ENCODE data around the gene TTLL7.
"Not testable (repeated sequence)": the region's sequence is repeated elsewhere in the genome, so short reads cannot be mapped to it uniquely, and the experiment has no call there.

Gene TTLL7

DNA sequence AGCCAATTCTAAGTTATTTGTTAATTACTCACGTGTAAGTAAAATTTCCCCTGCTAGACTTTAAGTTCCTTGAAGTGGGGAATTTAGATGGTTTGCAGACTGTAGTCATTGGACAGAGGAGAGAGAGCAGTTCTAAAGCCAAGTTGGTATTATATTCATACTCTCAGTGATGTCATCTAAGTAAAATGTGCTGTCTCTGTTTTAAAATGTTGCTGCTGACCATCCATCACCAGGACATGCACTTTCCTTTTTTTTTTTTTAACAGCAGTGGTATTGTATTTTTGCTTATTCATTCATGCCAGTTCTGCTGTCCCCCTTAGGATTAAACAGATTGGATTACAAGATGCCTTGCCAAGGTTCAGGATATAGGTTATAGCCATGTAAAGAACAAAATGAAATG lies 2.3 kb downstream of the TTLL7 start:
- peak; percentile 14 to 17 for DNase-seq (ENCODE audit: low read depth in 2 of 2)

DNA sequence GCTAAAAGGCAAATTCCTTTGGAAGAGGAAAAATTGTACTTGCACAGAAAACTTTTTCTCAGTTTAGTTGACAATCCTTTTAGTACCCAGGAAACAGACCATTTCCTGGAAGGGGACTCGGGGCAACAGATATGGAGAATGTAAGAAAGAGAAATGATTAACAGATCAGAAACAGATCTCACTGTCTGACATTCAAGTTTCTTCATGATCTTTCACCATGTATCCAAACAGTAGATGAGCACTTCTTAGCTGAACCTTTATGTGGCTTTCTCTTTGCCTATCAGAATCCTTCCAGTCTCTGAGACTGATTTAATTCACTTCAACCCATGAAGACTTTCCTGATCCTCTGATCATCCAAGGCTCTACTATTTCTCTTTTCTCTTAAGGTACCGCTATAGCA lies 2.7 kb downstream of the TTLL7 start:
- no peak for DNase-seq (ENCODE audit: low read depth in 2 of 2)

DNA sequence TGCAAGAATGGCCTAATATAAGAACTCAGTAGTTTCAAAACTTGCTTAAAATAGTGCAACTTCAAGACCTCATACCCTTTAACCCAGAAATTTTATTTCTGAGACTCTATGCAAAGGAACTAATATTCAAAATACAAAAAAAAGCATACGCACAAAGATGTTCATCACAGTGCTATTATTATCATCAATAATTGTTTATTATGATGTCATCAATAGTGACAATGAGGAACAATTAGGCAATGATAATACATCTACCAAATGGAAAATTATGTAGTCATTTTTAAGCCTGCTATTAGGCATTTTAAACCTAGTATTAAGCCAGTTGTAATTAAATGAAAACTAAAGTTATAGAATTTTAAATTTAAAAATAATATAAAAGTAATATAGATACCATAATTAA lies 3.3 kb downstream of the TTLL7 start:
- DNase-seq (ENCODE audit: low read depth in 2 of 2) = no peak

DNA sequence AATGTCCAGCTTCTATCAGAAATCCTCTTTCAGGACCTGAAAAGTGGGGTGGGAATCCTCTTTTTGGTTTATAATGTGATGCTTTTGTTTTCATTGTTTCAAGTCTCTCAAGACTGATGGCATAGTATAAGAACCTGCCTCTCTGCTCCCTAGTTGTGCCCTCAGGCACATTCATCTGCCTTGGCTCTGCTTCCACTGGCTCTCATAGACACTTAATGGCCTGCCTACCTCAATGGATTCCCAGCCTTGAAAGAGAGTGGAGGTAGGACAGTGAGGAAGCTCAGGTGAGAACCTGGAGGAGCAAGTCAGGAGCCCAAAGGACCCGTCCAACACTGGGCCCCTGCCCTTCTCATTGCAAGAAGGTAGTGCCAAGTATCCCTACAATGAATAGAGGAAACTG lies 4.8 kb downstream of the TTLL7 start:
- no peak for DNase-seq (ENCODE audit: low read depth in 2 of 2)

DNA sequence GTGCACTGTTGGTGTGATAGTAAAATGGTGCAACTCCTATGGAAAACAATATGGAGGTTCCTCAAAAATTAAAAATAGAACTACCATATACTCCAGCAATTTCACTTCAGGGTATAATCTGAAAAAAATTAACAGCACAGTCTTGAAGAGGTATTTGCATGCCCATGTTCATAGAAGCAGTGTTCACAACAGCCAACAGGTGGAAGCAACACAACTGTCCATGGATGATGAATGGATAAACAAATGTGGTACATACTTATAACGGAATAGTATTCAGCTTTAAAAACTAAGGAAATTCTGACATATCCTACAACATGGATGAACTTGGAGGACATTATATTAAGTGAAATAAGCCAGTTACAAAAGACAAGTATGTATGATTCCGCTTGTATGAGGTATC lies 8.2 kb downstream of the TTLL7 start:
- no peak for DNase-seq (ENCODE audit: low read depth in 2 of 2)

DNA sequence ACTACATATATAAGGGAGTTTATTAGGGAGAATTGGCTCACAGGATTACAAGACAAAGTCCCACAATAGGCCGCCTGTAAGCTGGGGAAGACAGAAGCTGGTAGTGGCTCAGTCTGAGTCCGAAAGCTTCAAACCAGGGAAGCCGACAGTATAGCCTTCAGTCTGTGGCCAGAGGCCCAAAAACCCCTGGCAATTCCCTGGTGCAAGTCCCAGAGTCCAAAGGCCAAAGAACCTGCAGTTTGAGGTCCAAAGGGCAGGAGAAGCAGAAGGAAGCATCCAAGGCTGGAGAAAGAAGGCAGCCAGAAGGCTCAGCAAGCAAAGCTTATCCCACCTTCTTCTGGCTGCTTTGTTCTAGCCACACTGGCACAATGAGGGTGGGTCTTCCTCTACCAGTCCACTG lies 13.9 kb downstream of the TTLL7 start:
- DNase-seq (ENCODE audit: low read depth in 2 of 2) = no peak

DNA sequence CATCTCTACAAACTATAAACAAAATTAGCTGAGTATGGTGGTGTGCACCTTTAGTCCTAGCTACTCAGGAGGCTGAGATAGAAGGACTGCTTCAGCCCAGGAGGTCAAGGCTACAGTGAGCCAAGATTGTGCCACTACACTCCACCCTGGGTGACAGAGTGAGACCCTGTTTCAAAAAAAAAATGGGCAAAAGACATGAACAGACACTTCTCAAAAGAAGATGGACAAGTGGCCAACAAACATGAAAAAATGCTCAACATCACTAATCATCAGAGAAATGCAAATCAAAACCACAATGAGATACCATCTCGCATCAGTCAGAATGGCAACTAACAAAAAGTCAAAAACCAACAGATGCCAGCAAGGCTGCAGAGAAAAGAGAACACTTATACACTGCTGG lies 15.0 kb downstream of the TTLL7 start:
- not testable (repeated sequence) for DNase-seq (ENCODE audit: low read depth in 2 of 2)

DNA sequence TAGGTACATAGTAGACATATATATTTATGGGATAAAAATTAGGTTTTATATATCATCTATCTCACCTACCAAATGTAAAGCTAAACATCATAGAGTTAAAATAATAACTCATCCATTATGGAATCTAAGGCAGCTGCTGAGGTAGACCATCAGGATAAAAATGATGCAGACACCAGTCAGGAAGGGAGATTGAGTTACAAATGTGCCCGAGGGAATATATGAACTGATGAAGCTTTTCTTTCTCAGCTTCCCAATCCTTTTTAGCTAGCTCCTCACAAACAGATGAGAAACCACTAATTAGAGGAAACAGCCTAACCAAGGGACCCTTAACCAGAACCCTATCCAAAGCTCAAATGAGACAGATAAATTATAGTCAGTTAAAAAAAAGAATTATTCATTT lies 20.9 kb downstream of the TTLL7 start:
- no peak for DNase-seq (ENCODE audit: low read depth in 2 of 2)

DNA sequence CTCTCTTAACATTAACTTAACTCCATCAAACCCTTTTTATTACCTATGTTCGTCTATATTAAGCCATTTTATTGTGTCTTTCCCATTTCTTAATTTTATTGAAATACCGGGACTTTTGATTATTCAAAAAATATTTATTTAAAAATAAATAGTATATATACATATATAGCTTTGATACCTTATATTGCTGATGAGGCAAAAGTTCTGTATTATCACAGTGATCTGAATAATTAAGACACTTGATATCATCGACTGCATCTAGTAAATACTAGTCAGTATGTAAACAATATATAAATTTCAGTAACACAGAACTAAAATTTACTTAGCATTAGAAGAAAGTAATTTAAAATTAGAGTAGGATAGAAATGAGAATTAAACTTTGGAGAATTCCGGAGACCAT lies 22.0 kb downstream of the TTLL7 start:
- DNase-seq (ENCODE audit: low read depth in 2 of 2) = no peak

DNA sequence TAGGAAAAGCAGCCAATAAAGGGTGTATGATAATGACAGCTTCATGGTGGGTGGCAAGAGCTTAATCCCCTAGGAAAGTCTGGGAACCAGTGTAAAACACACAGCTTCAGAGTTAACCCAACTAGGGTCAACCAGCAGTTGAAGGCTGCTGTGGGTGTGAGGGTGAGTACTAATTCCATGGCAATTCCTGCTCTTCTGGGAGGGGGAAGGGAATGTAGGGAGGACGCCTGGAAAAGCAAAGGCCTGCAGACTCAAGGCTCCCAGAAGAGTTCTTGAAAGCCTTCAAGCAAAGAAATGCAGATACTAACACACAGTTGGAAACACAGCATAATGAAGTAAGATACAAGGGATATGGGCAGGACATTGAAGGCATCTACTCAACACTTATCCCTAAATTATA lies 28.1 kb downstream of the TTLL7 start:
- DNase-seq (ENCODE audit: low read depth in 2 of 2) = no peak

DNA sequence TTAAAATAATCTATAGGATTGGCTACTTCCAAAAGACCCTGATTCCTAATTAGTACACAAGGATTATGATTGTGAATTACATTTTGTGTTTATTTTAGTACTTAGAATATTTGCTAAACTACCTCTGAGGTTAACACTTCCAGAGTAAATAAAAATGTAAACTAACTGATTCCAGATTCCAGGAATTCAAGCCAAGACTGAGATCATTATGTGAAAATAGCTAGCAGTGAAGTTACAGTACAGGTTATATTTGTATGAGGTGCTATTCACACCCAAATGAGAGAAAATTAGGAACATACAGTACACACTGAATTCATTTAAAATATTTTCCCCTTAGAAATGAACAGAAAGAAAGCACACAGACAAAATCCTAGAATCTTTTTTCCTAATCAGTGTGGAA lies 28.8 kb downstream of the TTLL7 start:
- no peak for DNase-seq (ENCODE audit: low read depth in 2 of 2)

DNA sequence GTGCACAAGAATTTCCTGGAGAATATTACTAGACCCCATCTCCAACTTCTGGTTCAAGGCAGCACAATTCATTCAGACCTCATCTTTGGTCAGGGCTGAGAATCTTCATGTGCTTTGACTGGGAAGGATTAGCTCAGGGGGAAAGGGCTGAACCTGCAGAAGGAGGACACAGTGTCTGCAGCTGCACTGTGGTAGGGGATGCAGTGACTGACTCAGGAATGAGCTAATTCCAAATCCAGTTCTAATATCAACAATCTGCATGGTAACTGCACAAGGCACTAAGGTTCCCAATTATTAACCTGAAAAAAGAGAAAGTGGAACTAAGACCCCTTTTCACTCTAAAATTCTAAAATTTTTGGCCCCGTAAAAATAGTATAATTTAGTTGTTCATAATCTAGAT lies 31.6 kb downstream of the TTLL7 start:
- DNase-seq (ENCODE audit: low read depth in 2 of 2) = no peak

DNA sequence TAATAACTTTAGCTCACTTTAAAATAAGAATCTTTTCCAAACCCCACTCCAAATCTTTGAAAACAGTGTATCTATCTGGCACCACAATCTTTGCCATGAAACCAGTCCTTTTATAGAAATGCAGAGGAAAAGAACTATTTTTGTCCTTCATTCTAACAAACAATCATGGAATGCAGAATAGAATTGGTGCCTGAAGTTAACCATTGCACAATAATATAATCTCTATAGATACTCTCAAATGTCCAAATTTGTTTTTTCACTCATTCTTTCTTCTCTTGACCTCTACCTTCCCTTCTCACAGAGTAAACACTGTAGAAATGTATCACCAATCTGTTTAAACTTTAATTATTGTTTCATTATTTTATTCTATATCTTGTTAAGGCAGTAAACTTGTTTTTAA lies 34.8 kb downstream of the TTLL7 start:
- DNase-seq (ENCODE audit: low read depth in 2 of 2) = no peak

DNA sequence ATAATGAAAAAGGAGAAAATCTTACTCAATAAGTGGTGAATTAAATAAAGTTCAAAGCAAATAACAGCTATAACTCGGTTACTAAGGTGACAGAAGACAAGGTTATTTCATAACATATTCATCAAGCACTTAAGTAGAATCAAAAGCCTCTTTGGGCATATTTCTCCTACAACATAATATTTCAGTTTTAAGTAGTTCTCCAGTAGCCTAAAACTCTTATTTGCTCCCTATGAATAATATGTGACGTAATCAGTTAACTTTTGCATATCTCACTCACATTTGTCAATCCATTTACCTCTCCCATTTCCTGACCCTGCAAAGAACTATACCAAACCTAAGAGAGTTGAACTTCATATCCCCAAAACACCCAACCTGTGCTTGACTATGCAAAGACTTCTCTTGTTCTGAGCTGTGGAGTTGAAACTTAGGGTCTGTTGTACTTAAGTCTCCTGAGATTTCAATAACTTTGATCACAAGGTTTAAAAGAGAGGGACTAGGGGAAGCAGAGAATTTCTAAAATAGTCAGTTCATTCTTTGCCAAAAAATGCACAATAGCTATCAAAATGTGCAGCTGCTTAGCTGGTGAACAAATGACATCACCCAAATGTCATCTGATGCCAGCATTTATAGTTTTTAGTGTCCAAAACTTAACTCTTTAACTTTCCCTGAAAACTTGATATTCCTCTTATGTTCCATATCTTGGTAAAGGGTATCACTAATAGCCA lies 37.2 kb downstream of the TTLL7 start:
- no peak for DNase-seq (ENCODE audit: low read depth in 2 of 2)

DNA sequence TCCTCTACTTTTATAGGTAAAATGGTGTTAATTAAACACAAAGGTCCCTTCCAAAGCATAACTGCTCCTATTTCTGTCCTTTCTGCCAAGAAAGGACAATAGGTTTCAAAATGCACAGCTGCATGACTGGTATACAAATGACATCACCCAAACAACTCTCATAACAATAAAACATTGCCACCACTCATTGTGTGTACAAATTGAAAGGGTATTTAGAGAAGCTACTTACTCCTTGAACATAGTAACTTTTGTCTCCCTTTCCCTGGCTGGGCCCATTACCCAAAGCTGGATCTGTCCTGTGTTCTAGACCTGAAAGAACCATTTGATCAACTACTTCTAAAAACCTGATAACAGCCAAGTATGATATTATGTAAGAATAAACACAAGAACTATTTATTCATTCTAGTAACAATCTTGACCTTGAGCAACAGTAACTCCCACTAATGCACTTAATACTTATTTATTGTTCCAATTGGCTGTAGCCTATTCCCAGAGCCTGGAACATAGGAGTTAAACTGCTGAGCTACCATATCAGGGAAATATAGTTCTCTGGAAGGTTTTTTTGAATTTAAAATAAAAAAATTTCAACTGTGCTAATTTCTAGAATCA lies 38.2 kb downstream of the TTLL7 start:
- DNase-seq (ENCODE audit: low read depth in 2 of 2) = no peak

DNA sequence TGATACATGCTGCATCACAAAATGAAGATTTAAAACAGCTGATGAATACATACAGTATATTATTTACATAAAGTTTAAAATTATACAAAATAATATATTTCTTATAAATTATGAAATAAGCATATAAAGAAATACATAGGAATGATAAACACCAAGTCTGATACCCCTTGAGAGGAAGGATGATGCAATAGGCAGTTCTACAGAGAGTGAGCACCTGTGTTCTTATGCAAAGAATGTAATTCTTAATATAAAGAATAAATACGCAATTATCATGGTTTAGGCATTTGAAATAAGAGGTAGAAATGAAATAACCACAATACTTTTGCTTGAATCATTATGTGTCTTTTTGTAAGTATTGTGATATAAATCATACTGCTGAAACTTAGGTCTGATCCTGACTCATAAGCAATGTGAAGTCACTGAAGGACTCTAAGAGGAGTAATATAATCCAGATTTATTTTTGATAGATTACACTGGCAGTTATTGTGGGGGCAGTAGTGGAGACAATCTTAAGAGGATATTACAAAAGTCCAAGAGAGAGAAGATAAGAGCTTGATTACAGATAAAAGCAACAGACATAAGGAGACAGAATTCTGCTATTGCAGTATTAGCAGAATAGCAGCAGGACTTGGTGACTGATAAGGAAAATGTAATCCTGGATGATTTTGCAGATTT lies 39.0 kb downstream of the TTLL7 start:
- peak; percentile 52 to 64 for DNase-seq (ENCODE audit: low read depth in 2 of 2)

DNA sequence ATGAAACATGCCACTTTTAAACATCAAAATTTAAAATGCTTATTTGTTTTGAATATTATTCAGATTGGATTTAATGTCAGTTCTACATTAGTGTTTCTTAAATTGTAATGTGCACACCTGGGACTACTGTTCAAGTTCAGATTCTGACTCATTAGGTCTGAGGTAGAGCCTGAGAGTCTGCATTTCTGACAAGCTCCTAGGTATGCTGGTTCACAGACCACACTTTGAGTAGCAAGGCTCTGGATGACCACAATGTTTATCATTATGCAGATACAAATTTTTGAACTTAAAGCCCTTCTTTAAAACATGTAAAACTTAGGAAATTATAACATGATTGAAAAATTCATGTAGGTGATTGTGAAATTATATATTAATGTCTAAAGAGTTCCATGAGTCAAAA lies 40.2 kb downstream of the TTLL7 start:
- DNase-seq (ENCODE audit: low read depth in 2 of 2) = no peak

DNA sequence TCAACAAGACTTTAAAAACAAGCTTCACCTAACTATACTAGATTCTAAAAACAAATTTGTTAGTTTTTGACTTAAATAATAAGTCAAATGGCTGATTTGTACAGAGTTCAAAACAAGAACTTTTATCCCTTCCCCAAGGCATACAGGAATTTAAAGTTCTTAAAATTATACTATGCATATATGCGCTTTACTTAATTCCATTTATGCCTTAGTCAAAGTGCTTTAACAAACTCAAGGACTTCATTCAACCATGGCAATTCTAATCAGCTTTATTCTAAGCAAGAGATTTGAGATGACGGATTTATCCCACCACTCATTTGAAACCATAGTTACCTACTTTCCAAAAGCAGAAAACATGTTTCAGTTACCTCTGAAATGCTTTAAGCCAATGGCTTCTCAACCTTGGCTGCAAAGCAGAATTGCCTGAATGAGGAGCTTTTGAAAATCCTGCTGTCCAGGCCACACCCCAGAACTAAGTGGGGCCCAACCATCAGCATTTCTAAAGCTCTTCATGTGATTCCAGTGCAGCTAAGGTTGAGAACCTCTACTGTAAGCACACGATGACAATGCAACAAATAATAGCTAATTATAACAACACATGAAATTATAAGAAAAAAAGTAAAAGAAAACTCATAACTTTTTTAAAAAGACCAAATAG lies 44.6 kb downstream of the TTLL7 start:
- DNase-seq (ENCODE audit: low read depth in 2 of 2) = no peak

DNA sequence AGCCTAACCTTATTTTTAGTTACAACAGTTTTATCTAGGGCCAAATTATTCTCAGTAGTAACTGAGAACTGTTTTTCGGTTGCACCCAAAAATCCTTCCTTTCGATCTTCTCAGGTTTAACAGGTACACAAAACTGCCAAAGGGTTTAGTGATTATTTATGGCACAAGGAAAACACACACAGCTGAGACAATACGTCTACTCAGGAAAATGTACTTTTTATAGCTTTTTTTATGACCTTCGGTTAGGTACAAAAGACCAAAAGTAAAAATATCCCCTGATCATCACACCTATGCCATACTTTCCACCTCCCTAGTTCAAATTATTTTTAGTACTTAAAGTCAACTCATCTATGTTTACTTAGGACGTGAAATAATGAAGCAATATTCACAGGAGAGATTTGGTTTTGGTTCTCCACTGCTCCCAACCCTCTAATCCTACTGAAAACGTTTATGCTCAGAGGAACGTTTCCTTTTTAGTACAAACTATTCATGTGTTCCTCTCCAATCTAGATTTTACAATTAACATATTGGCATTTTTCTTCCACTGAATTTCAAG lies 48.7 kb downstream of the TTLL7 start:
- no peak for DNase-seq (ENCODE audit: low read depth in 2 of 2)

DNA sequence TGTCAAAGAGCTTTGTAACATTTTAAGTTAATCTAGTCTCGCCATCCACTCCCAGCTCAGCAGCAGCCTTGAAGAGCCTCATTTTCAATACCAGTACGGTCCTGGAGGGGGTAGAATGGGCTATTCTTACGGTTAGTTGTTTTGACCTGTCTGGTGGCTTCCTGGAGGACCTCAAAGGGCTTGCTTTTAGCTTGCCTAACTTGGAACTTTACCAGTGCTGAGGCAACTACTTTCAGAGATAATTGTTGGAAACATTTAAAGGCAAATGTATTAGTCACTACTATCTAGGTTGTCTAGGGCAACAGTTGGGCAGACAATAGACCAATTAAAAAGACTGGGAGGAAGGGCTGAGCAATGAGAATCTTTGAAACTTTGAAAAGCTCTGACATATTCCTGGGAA lies 56.0 kb downstream of the TTLL7 start:
- no peak for DNase-seq (ENCODE audit: low read depth in 2 of 2)

DNA sequence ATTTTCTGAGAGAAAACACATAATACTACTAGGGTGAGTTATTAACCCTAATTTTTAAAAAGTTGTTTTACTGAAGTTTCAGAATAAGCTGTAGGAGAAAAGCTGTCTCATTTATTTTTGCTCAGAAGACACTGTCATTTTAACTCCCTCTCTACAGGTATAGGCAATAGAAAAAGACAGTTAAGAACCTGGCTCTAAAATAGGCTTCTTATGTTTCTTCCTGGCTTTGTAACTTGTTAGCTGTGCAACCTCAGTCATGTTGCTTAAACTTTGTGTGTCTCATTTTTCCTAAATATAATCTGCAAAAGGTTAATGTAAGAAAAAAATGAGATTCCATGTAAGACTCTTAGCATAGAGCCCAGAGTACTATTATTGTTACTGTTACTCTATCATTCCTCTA lies 64.4 kb downstream of the TTLL7 start:
- DNase-seq (ENCODE audit: low read depth in 2 of 2) = no peak

DNA sequence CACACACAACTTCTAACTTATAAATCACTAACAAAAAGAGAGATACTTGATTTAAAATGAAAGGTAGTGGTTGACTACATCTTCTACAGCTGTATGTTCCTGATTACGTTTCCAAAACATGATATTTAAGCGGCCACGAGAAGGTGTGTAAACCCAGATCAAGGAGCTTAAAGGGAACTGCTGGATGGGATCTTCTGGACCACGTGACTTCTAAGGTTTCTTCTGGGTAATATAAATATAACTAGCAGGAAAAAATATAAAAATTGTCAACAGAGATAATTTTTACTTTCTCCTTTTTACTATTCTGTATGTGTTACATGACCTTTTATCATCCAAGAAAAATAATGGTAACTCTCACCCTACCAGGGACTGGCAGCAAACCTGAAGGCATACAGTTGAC lies 66.2 kb downstream of the TTLL7 start:
- no peak for DNase-seq (ENCODE audit: low read depth in 2 of 2)

DNA sequence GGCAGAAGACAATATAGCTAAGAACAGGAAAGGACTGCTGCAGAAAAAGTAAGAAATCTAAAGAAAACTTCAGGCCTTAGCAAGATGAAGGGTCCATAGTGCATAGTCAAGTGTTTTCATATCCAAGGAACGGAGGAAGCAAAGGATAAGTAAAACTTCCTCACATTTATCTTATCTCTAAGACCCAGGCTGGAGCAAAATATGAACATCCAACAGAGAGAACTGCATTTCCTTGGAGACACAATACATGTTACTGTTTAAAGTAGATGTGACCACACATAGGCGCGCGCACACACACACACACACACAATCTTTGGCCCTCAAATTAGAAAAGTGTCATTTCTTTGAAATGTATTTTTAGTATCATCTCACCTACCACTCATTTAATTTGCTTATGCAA lies 66.7 kb downstream of the TTLL7 start:
- DNase-seq (ENCODE audit: low read depth in 2 of 2) = no peak

Data from fibroblast of skin of left biceps (primary cell).